Measurements from ENCODE around the gene COPA. TPM values are rescaled to one million over a fixed set of nuclear protein-coding genes. Genes with fewer than 3 reads are reported as not detected.

The COPA gene
- total RNA-seq, 1 experiment from 2014 or later, result 118 TPM

DNA sequence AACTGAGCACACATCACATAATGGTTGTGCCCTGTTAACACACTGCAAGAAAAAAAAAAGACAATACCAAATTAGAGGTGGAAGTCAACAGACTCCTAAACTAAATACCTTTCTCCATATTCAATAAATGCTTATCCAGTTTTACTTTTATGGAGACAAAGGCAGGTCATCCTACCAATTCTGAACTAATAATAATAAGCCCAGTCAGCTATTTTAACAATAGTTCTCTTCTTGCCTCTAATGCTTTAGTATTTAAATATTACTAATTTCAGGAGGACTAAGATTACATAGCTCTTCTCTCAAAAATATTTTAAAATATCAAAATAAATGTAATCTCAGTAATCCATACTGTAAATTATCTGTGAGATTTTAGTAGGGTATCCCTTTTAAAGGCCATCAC lies 10.5 kb downstream of the COPA start:
- Histone ChIP-seq H3K27ac (ENCODE audit: low read length) (no peak overlapping the region), H3K4me3 (ENCODE audit: low read depth in 2 of 2, low read length in 2 of 2) (no peak overlapping the region), H3K9me3 (ENCODE audit: control insufficient read depth, insufficient read depth, low read depth, low read length) (no peaks in the 10 kb centered on the region), H3K36me3 (ENCODE audit: control insufficient read depth, insufficient read depth, low read length) (peaks cover 41% of the 10 kb centered on the region), H3K4me1 (ENCODE audit: control insufficient read depth, insufficient read depth, low read length) (no peaks in the 10 kb centered on the region), H3K27me3 (ENCODE audit: control insufficient read depth, insufficient read depth, low read length) (no peaks in the 10 kb centered on the region)
- ChIA-PET POLR2A (no interaction called here), CTCF (no interaction called here)
- TF ChIP-seq, protein P1, sequence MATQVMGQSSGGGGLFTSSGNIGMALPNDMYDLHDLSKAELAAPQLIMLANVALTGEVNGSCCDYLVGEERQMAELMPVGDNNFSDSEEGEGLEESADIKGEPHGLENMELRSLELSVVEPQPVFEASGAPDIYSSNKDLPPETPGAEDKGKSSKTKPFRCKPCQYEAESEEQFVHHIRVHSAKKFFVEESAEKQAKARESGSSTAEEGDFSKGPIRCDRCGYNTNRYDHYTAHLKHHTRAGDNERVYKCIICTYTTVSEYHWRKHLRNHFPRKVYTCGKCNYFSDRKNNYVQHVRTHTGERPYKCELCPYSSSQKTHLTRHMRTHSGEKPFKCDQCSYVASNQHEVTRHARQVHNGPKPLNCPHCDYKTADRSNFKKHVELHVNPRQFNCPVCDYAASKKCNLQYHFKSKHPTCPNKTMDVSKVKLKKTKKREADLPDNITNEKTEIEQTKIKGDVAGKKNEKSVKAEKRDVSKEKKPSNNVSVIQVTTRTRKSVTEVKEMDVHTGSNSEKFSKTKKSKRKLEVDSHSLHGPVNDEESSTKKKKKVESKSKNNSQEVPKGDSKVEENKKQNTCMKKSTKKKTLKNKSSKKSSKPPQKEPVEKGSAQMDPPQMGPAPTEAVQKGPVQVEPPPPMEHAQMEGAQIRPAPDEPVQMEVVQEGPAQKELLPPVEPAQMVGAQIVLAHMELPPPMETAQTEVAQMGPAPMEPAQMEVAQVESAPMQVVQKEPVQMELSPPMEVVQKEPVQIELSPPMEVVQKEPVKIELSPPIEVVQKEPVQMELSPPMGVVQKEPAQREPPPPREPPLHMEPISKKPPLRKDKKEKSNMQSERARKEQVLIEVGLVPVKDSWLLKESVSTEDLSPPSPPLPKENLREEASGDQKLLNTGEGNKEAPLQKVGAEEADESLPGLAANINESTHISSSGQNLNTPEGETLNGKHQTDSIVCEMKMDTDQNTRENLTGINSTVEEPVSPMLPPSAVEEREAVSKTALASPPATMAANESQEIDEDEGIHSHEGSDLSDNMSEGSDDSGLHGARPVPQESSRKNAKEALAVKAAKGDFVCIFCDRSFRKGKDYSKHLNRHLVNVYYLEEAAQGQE (IDR thresholded peaks at IDR 0.05; ENCODE audit: insufficient read depth in 1 of 2, low read depth in 2 of 2, low read length in 1 of 2), result no peak
- TF ChIP-seq POLR2AphosphoS5 (IDR thresholded peaks at IDR 0.05; ENCODE audit: low read depth, low read length), result no peak
- no peak for TF ChIP-seq SIN3A (IDR thresholded peaks at IDR 0.05; ENCODE audit: borderline replicate concordance, insufficient read depth, low read depth, low read length)
- TF ChIP-seq, protein P2, sequence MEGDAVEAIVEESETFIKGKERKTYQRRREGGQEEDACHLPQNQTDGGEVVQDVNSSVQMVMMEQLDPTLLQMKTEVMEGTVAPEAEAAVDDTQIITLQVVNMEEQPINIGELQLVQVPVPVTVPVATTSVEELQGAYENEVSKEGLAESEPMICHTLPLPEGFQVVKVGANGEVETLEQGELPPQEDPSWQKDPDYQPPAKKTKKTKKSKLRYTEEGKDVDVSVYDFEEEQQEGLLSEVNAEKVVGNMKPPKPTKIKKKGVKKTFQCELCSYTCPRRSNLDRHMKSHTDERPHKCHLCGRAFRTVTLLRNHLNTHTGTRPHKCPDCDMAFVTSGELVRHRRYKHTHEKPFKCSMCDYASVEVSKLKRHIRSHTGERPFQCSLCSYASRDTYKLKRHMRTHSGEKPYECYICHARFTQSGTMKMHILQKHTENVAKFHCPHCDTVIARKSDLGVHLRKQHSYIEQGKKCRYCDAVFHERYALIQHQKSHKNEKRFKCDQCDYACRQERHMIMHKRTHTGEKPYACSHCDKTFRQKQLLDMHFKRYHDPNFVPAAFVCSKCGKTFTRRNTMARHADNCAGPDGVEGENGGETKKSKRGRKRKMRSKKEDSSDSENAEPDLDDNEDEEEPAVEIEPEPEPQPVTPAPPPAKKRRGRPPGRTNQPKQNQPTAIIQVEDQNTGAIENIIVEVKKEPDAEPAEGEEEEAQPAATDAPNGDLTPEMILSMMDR (IDR thresholded peaks at IDR 0.05), result no peak
- TF ChIP-seq TCF7L2 (IDR thresholded peaks at IDR 0.05; ENCODE audit: low read depth, low read length), result no peak
- intact Hi-C loops (cut with micrococcal nuclease; ENCODE audit: unreplicated experiment), result no loop called here
- no TSS peak for BruUV-seq (replicated peaks)
- no peak for ATAC-seq
- in situ Hi-C loops (cut with HindIII; ENCODE audit: low pct_unique_long_range_greater_than_20kb, low sequenced_read_pairs), result no loop called here
- DNase-seq (ENCODE audit: low read depth, low spot score), result no peak

DNA sequence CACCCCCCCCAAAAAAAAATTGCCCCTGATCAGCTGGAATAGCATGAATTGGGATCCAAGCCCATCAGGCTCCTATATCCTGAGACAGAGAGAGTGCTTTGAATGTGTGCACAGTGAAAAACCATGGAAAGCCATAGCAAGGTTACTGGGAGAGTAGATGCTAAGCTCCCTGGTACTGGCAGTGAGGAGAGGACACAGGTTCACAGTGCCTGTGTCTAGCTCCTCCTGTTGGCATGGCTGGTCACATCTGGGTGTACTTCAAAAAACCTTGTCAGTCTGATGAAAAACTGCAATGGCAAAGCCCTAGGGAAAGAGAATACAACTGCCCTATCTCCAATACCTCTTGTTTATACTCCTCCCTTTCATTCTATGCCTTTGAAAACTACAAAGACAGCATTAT lies 12.9 kb downstream of the COPA start:
- in situ Hi-C loops (cut with HindIII; ENCODE audit: low pct_unique_long_range_greater_than_20kb, low sequenced_read_pairs) (no loop called here), intact Hi-C loops (cut with micrococcal nuclease; ENCODE audit: unreplicated experiment) (no loop called here)
- no peaks in the 10 kb centered on the region for H3K4me1 ChIP-seq (ENCODE audit: control insufficient read depth, insufficient read depth, low read length)
- DNase-seq (ENCODE audit: low read depth, low spot score) (no peak), ATAC-seq (no peak)
- no peaks in the 10 kb centered on the region for H3K27me3 ChIP-seq (ENCODE audit: control insufficient read depth, insufficient read depth, low read length)
- no peaks in the 10 kb centered on the region for H3K9me3 ChIP-seq (ENCODE audit: control insufficient read depth, insufficient read depth, low read depth, low read length)
- peaks cover 51% of the 10 kb centered on the region for H3K36me3 ChIP-seq (ENCODE audit: control insufficient read depth, insufficient read depth, low read length)
- H3K27ac ChIP-seq (ENCODE audit: low read length), result no peak overlapping the region
- CTCF ChIA-PET, result no interaction called here
- no TSS peak for BruUV-seq (replicated peaks)
- no peak overlapping the region for H3K4me3 ChIP-seq (ENCODE audit: low read depth in 2 of 2, low read length in 2 of 2)
- TF ChIP-seq POLR2AphosphoS5 (IDR thresholded peaks at IDR 0.05; ENCODE audit: low read depth, low read length), result no peak
- no peak for TF ChIP-seq TCF7L2 (IDR thresholded peaks at IDR 0.05; ENCODE audit: low read depth, low read length)
- no peak for TF ChIP-seq SIN3A (IDR thresholded peaks at IDR 0.05; ENCODE audit: borderline replicate concordance, insufficient read depth, low read depth, low read length)
- TF ChIP-seq, protein P2 (IDR thresholded peaks at IDR 0.05), result peak; percentile 6; the same call in 1 of the 2 replicates
- TF ChIP-seq, protein P1 (IDR thresholded peaks at IDR 0.05; ENCODE audit: insufficient read depth in 1 of 2, low read depth in 2 of 2, low read length in 1 of 2), result no peak
- POLR2A ChIA-PET, result no interaction called here

All from Panc1 (cell line).